ENCODE results near the gene VWA2. TPM values are rescaled to one million over a fixed set of nuclear protein-coding genes. Genes with fewer than 3 reads are reported as not detected.

Gene VWA2
- total RNA-seq, 1 experiment from 2014 or later, result 1.6 TPM

- H2AFZ ChIP-seq (ENCODE audit: low read length), result no peak overlapping the region
- H2BK120ac ChIP-seq (ENCODE audit: low read depth, low read length, poor library complexity, severe bottlenecking), result no peak overlapping the region
- Mint-ChIP-seq H3K27me3 (ENCODE audit: low read depth) (no peaks in the 10 kb centered on the region), H3K4me1 (peaks cover 17 to 19% of the 10 kb centered on the region in 2 experiments), H3K9me3 (no peaks in the 10 kb centered on the region), H3K36me3 (ENCODE audit: insufficient read depth in 1 of 3, low read depth in 3 of 3) (no peaks in the 10 kb centered on the region), H3K27ac (no peak overlapping the region; a peak in 1 of 7 replicates), H3K4me3 (no peak overlapping the region)
- H4K8ac ChIP-seq (replicated peaks; ENCODE audit: insufficient read length, low read depth, low read length), result no peak overlapping the region
- no peak overlapping the region for H4K91ac ChIP-seq (ENCODE audit: insufficient read length, low read depth, low read length)
- no peaks in the 10 kb centered on the region for H3K79me2 ChIP-seq (ENCODE audit: insufficient read depth, low read length)
- H3K23me2 ChIP-seq (ENCODE audit: insufficient read length, low read depth, low read length, poor library complexity, severe bottlenecking), result no peaks in the 10 kb centered on the region
- H3K4me2 ChIP-seq (ENCODE audit: insufficient read depth, insufficient read length, low read length), result no peak overlapping the region
- TF ChIP-seq CTCF (conservative IDR thresholded peaks at IDR 0.05), result no peak
- no peaks in the 10 kb centered on the region for H3K79me1 ChIP-seq (ENCODE audit: insufficient read depth, low read depth, low read length, poor library complexity, severe bottlenecking)
- H2BK20ac ChIP-seq (ENCODE audit: low read depth, low read length, poor library complexity, severe bottlenecking), result no peak overlapping the region
- no peak for DNase-seq
- H3K56ac ChIP-seq (ENCODE audit: insufficient read length, low read depth, low read length), result no peak overlapping the region
- H3T11ph ChIP-seq (ENCODE audit: low read length), result no peak overlapping the region
- no peak overlapping the region for H2AK5ac ChIP-seq (ENCODE audit: insufficient read length, low read length)
- H3K18ac ChIP-seq (ENCODE audit: insufficient read length, low read depth, low read length), result no peak overlapping the region
- H3K4ac ChIP-seq (ENCODE audit: low read depth, low read length), result no peak overlapping the region
- H2BK5ac ChIP-seq (ENCODE audit: insufficient read length, low read length), result no peak overlapping the region
- H3K23ac ChIP-seq (ENCODE audit: insufficient read length, low read depth, low read length), result no peak overlapping the region
- no peaks in the 10 kb centered on the region; the same call in 1 of the 2 replicates for H3K4me1 ChIP-seq (ENCODE audit: insufficient read depth, low read length)
- no peak overlapping the region for H4K5ac ChIP-seq (ENCODE audit: insufficient read length, low read depth, low read length)
- no peak overlapping the region for H2BK15ac ChIP-seq (ENCODE audit: low read depth, low read length)
- no CpG with 5 or more reads among the region's 2 CpGs for WGBS (ENCODE audit: extremely low coverage, insufficient read length, low lambda C conversion rate)
- no peak overlapping the region for H3K9ac ChIP-seq (ENCODE audit: extremely low read depth, insufficient read length, low read length)
- no peak overlapping the region for H3K14ac ChIP-seq (ENCODE audit: insufficient read depth, low read length)
- H3K9me3 ChIP-seq (ENCODE audit: control insufficient read depth, low read depth, low read length), result no peaks in the 10 kb centered on the region
- no peak overlapping the region for H3K27ac ChIP-seq (ENCODE audit: insufficient read length, low read depth, low read length)
- H4K20me1 ChIP-seq (ENCODE audit: control insufficient read depth, insufficient read depth, insufficient read length), result no peaks in the 10 kb centered on the region
- no peaks in the 10 kb centered on the region; the same call in 1 of the 2 replicates for H3K27me3 ChIP-seq (ENCODE audit: insufficient read depth, low read length)
- H2BK12ac ChIP-seq (ENCODE audit: insufficient read length, low read depth, low read length), result no peak overlapping the region
These were observed 22.0 kb downstream of the VWA2 start for GRCh38 chr10:114261076-114261475.
